22Rv1 (cell line): Measurements from ENCODE around the gene AFG3L2.

Experiments
- ZFX ChIP-seq: fragments of 450-650 bp; IDR thresholded peaks from 2 replicates; pipeline ENCODE4 v1.6.1; 2017; ENCODE audit warnings: antibody characterized with exemption, borderline replicate concordance
- TF ChIP-seq, protein P1 (sequence below): fragments of 450-650 bp; IDR thresholded peaks from 2 replicates; pipeline ENCODE4 v1.5.1; 2017; ENCODE audit warnings: mild to moderate bottlenecking

DNA sequence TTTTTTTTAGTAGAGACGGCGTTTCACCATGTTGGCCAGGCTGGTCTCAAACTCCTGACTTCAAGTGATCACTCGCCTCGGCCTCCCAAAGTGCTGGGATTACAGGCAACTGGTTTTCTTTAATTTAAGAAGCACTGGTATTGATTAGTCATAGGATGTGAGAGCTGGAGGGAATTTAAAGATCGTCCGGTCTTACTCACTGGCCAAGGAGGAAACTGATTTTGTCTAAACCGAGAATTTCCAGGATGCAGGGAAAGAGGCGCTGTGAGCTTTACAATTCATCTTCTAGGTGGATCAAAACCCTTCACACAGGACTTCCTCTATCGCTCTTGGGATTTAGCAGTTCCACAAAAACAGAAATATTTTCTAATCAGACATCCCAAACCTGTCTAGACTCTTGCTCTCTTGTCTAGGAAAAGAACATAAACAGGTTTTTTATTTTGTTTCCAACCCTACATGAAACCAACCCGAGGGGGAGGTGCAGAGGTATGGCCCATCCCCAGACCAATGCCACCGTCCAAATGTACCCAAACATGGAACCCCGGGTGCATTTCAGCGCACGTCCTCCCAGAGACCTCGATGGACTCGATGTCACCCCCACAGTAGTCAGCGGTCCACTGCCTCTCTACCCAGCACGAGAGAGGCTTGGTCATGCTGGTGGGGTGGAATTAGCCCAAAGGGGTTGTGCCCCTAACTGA, 81.5 kb downstream of the AFG3L2 start:
- TF ChIP-seq, protein P1, sequence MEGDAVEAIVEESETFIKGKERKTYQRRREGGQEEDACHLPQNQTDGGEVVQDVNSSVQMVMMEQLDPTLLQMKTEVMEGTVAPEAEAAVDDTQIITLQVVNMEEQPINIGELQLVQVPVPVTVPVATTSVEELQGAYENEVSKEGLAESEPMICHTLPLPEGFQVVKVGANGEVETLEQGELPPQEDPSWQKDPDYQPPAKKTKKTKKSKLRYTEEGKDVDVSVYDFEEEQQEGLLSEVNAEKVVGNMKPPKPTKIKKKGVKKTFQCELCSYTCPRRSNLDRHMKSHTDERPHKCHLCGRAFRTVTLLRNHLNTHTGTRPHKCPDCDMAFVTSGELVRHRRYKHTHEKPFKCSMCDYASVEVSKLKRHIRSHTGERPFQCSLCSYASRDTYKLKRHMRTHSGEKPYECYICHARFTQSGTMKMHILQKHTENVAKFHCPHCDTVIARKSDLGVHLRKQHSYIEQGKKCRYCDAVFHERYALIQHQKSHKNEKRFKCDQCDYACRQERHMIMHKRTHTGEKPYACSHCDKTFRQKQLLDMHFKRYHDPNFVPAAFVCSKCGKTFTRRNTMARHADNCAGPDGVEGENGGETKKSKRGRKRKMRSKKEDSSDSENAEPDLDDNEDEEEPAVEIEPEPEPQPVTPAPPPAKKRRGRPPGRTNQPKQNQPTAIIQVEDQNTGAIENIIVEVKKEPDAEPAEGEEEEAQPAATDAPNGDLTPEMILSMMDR: no peak
- TF ChIP-seq ZFX: no peak
